IMR-90 (cell line): Measurements from ENCODE around the gene USP14. TPM values are rescaled to one million over a fixed set of nuclear protein-coding genes. Genes with fewer than 3 reads are reported as not detected.

Experiments
- ATAC-seq: fragments of 200-7000 bp; cut with Tn5 transposase; 2 replicates; pipeline ENCODE4 v1.9.1; 2020; ENCODE audit warnings: low read depth, mild to moderate bottlenecking, moderate library complexity
- BruUV-seq: library from RNA; stranded (reverse); fragments of 400-500 nt; replicated peaks from 2 replicates; lab custom pipeline; 2021; lab: Mats Ljungman, UMichigan
- CTCF ChIA-PET: fragments of 300-600 bp; formaldehyde crosslinking; extraction: SDS; loops from one replicate; lab custom pipeline; 2021; ENCODE audit warnings: antibody characterized with exemption; lab: Yijun Ruan, JAX
- POLR2A ChIA-PET: fragments of 300-600 bp; sonication (Branson Sonifier 250); formaldehyde crosslinking; loops from one replicate; lab custom pipeline; 2022; ENCODE audit warnings: antibody characterized with exemption; ENCODE audit not compliant: unreplicated experiment; lab: Charles Lee
- DNase-seq: peaks from one replicate; pipeline ENCODE4 v3.0.0; 2013
- H2AFZ ChIP-seq: replicated peaks from 2 replicates; pipeline ENCODE3; 2013; ENCODE audit warnings: low read length, mild to moderate bottlenecking; ENCODE audit not compliant: poor library complexity
- H2AK5ac ChIP-seq: 2 replicates; pipeline ENCODE4 v1.6.1; 2013; ENCODE audit warnings: low read depth, low read length, inconsistent platforms
- H2AK9ac ChIP-seq: replicated peaks from 2 replicates; pipeline ENCODE3; 2013; ENCODE audit warnings: mild to moderate bottlenecking, low read depth, low read length, moderate library complexity; ENCODE audit not compliant: poor library complexity
- H2BK120ac ChIP-seq: 2 replicates; pipeline ENCODE4 v1.6.1; 2013; ENCODE audit warnings: low read depth, low read length, inconsistent platforms
- H2BK15ac ChIP-seq: 3 replicates; pipeline ENCODE4 v1.6.1; 2013; ENCODE audit warnings: low read depth, low read length, inconsistent platforms
- H2BK20ac ChIP-seq: 2 replicates; pipeline ENCODE4 v1.6.1; 2013; ENCODE audit warnings: low read depth, mild to moderate bottlenecking, inconsistent platforms, low read length, moderate library complexity
- H2BK5ac ChIP-seq: 2 replicates; pipeline ENCODE4 v1.6.1; 2013; ENCODE audit warnings: mild to moderate bottlenecking, low read depth, low read length, inconsistent platforms; ENCODE audit not compliant: poor library complexity, severe bottlenecking
- H3K14ac ChIP-seq: replicated peaks from 2 replicates; pipeline ENCODE4 v1.6.1; 2013; ENCODE audit warnings: low read depth, low read length, inconsistent platforms
- H3K18ac ChIP-seq: 2 replicates; pipeline ENCODE4 v1.6.1; 2013; ENCODE audit warnings: low read depth, low read length, control low read depth
- H3K23ac ChIP-seq: 2 replicates; pipeline ENCODE4 v1.6.1; 2013; ENCODE audit warnings: low read depth, low read length, inconsistent platforms
- H3K27ac ChIP-seq: 2 replicates; pipeline ENCODE4 v1.5.1; 2013; ENCODE audit warnings: mild to moderate bottlenecking, control low read depth, low read length; ENCODE audit not compliant: insufficient read depth
- H3K27me3 ChIP-seq: 2 replicates; pipeline ENCODE4 v1.6.1; 2013; ENCODE audit warnings: low read length; ENCODE audit not compliant: control insufficient read depth, insufficient read depth
- H3K36me3 ChIP-seq: 2 replicates; pipeline ENCODE4 v1.6.1; 2013; ENCODE audit warnings: low read length, mixed read lengths; ENCODE audit not compliant: control insufficient read depth, insufficient read depth
- H3K4ac ChIP-seq: 2 replicates; pipeline ENCODE4 v1.6.1; 2013; ENCODE audit warnings: low read depth, low read length, inconsistent platforms
- H3K4me1 ChIP-seq: 2 replicates; pipeline ENCODE4 v1.6.1; 2013; ENCODE audit warnings: low read length, mixed read lengths; ENCODE audit not compliant: control insufficient read depth, insufficient read depth
- H3K4me2 ChIP-seq: 2 replicates; pipeline ENCODE4 v1.6.1; 2013; ENCODE audit warnings: low read depth, mild to moderate bottlenecking, control low read depth, low read length, moderate library complexity
- H3K4me3 ChIP-seq: 2 replicates; pipeline ENCODE4 v1.5.1; 2013; ENCODE audit warnings: low read depth, mild to moderate bottlenecking, control low read depth, low read length, moderate library complexity; ENCODE audit not compliant: insufficient read depth
- H3K56ac ChIP-seq: 2 replicates; pipeline ENCODE4 v1.6.1; 2013; ENCODE audit warnings: low read length, inconsistent platforms; ENCODE audit not compliant: insufficient read depth; ENCODE audit errors: extremely low read depth
- H3K79me1 ChIP-seq, 2 experiments: 2 replicates each; pipeline ENCODE4 v1.6.1; 2013; ENCODE audit warnings: low read length in 2 of 2, inconsistent platforms in 1 of 2, low read depth in 1 of 2
- H3K9ac ChIP-seq: 2 replicates; pipeline ENCODE4 v1.6.1; 2013; ENCODE audit warnings: low read depth, low read length, control low read depth
- H3K9me1 ChIP-seq: 2 replicates; pipeline ENCODE4 v1.6.1; 2013; ENCODE audit warnings: low read length, inconsistent platforms; ENCODE audit not compliant: insufficient read depth
- H3K9me3 ChIP-seq: 2 replicates; pipeline ENCODE4 v1.6.1; 2013; ENCODE audit warnings: low read length; ENCODE audit not compliant: control insufficient read depth, insufficient read depth
- H4K20me1 ChIP-seq: 2 replicates; pipeline ENCODE4 v1.6.1; 2013; ENCODE audit warnings: low read length, inconsistent platforms; ENCODE audit not compliant: insufficient read depth
- H4K5ac ChIP-seq: 2 replicates; pipeline ENCODE4 v1.6.1; 2013; ENCODE audit warnings: mild to moderate bottlenecking, low read depth, low read length, control low read depth
- H4K8ac ChIP-seq, 2 experiments: 2 replicates each; pipeline ENCODE4 v1.6.1; 2013; ENCODE audit warnings: low read depth in 2 of 2, low read length in 2 of 2, control low read depth in 1 of 2, inconsistent platforms in 1 of 2
- H4K91ac ChIP-seq: 2 replicates; pipeline ENCODE4 v1.6.1; 2013; ENCODE audit warnings: low read depth, low read length, inconsistent platforms; ENCODE audit not compliant: insufficient read depth
- MXI1 ChIP-seq: IDR thresholded peaks from 2 replicates; pipeline ENCODE4 v1.6.1; 2012; ENCODE audit warnings: low read depth, mild to moderate bottlenecking, low read length, moderate library complexity, borderline replicate concordance
- NFE2L2 ChIP-seq: fragments of 150-350 bp; IDR thresholded peaks from 2 replicates; pipeline ENCODE4 v1.6.1; 2016; ENCODE audit warnings: low read depth, mild to moderate bottlenecking, low read length
- RAD21 ChIP-seq: IDR thresholded peaks from 2 replicates; pipeline ENCODE4 v1.6.1; 2012; ENCODE audit warnings: low read length, improper control_type of control experiment
- RCOR1 ChIP-seq: IDR thresholded peaks from 2 replicates; pipeline ENCODE4 v1.6.1; 2012; ENCODE audit warnings: mild to moderate bottlenecking, low read length, improper control_type of control experiment; ENCODE audit not compliant: insufficient replicate concordance
- RFX5 ChIP-seq: IDR thresholded peaks from 2 replicates; pipeline ENCODE4 v1.8.0; 2012; ENCODE audit warnings: low read depth, mild to moderate bottlenecking, low read length, moderate library complexity
- WGBS, 2 experiments: methylation state at CpG; one replicate each; pipeline versions ENCODE4 v1.1.5 to v1.1.7; 2013; ENCODE audit warnings: missing lambda C conversion rate in 2 of 2; ENCODE audit not compliant: insufficient read length in 1 of 2; ENCODE audit errors: extremely low coverage in 2 of 2; 5-methylcytosine and 5-hydroxymethylcytosine counted together
- dilution Hi-C: fragments of 300-500 bp; cut with HindIII; formaldehyde crosslinking; loops from one replicate; pipeline ENCODE4 v1.14.3; 2018; ENCODE audit warnings: low sequenced_read_pairs; ENCODE audit not compliant: unreplicated experiment
- in situ Hi-C: fragments of 300-500 bp; cut with MboI; formaldehyde crosslinking; loops from 3 replicates; pipeline ENCODE4 v1.14.3; 2019; ENCODE audit warnings: low sequenced_read_pairs, inconsistent platforms, mixed read lengths
- intact Hi-C: fragments of 100-400 bp; cut with micrococcal nuclease; formaldehyde crosslinking; loops from 2 replicates; pipeline ENCODE4 v1.10.0; 2022
- polyA plus RNA-seq, 3 experiments: library from polyadenylated mRNA; depleted of rRNA; stranded (reverse); fragments of >200 nt; gene quantifications; 2 replicates each; pipeline ENCODE4 v1.2.3, GENCODE V29; 2012; ENCODE audit warnings: low replicate concordance in 1 of 3
- total RNA-seq: library from RNA; depleted of rRNA; stranded (reverse); fragments of >200 nt; gene quantifications from 2 replicates; pipeline ENCODE4 v1.2.3, GENCODE V29; 2012
- TF ChIP-seq, protein P1 (sequence below): conservative IDR thresholded peaks from 2 replicates; pipeline ENCODE4 v1.5.1; 2012; ENCODE audit warnings: mild to moderate bottlenecking, low read depth, low read length, improper control_type of control experiment
- TF ChIP-seq, protein P2 (sequence below): fragments of 150-350 bp; IDR thresholded peaks from 2 replicates; pipeline ENCODE4 v1.6.1; 2017; ENCODE audit warnings: mild to moderate bottlenecking, antibody characterized with exemption, low read length, low read depth
- TF ChIP-seq, protein P3 (sequence below): fragments of 150-350 bp; IDR thresholded peaks from 2 replicates; pipeline ENCODE4 v1.6.1; 2016; ENCODE audit warnings: low read depth, mild to moderate bottlenecking, low read length, moderate library complexity, borderline replicate concordance

USP14 gene
- total and polyA plus RNA-seq, 2 of the 4 experiments (the other 2 are of a cell fraction), result 11.5 to 32.4 TPM

DNA sequence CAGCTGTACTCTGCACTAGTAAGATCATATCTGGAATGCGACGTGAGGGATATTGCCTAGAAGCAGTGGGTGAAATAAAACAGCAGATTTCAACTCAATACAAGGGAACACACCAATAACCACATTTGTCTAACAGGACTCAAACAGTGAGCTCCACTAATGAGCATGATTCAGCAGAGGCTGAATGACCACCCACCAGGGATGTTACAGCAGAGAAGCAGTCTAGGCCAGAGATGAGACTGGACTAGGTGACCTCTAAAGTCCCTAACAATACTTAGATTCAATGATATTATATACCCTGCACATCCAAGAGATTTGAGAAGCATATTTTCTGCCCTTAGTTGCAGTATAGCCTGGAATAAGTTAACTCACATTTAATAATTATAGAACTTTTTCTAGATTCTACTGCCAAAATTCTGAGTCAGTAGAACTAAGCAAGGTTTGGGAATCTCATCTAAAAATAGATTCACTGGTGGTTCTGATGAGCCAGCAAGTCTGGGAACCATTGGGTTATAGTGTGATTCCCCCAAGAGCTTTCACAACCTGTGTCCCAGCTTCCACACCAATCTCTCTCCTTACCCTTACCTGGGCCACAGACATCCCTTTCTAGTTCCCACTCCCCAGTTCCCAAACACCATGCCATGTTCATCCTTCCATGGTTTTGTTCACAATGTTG lies 103.2 kb downstream of the USP14 start:
- no peak overlapping the region for H2AFZ ChIP-seq
- H4K20me1 ChIP-seq, result no peaks in the 10 kb centered on the region
- CTCF ChIA-PET, result interaction anchor here (0.5 kb wide), 1 partner anchor 45 kb away, joined by 3 read pairs; no protein-coding TSS in a partner anchor
- no peak overlapping the region for H3K4ac ChIP-seq
- H3K4me1 ChIP-seq, result no peaks in the 10 kb centered on the region
- H4K91ac ChIP-seq, result no peak overlapping the region
- no peak overlapping the region for H4K8ac ChIP-seq
- ATAC-seq, result no peak
- no TSS peak for BruUV-seq
- H3K9me3 ChIP-seq, result no peaks in the 10 kb centered on the region
- H2BK15ac ChIP-seq, result no peak overlapping the region
- H2BK5ac ChIP-seq, result no peak overlapping the region
- H2BK20ac ChIP-seq, result no peak overlapping the region
- H3K4me2 ChIP-seq, result no peak overlapping the region
- H3K9me1 ChIP-seq, result no peaks in the 10 kb centered on the region
- H2AK9ac ChIP-seq, result no peak overlapping the region
- no peak overlapping the region for H3K56ac ChIP-seq
- no peak overlapping the region for H3K27ac ChIP-seq
- no peak overlapping the region for H3K4me3 ChIP-seq
- TF ChIP-seq, protein P1, sequence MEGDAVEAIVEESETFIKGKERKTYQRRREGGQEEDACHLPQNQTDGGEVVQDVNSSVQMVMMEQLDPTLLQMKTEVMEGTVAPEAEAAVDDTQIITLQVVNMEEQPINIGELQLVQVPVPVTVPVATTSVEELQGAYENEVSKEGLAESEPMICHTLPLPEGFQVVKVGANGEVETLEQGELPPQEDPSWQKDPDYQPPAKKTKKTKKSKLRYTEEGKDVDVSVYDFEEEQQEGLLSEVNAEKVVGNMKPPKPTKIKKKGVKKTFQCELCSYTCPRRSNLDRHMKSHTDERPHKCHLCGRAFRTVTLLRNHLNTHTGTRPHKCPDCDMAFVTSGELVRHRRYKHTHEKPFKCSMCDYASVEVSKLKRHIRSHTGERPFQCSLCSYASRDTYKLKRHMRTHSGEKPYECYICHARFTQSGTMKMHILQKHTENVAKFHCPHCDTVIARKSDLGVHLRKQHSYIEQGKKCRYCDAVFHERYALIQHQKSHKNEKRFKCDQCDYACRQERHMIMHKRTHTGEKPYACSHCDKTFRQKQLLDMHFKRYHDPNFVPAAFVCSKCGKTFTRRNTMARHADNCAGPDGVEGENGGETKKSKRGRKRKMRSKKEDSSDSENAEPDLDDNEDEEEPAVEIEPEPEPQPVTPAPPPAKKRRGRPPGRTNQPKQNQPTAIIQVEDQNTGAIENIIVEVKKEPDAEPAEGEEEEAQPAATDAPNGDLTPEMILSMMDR, result no peak
- TF ChIP-seq RFX5 (no peak), NFE2L2 (no peak), RCOR1 (no peak), MXI1 (no peak), RAD21 (no peak)
- TF ChIP-seq, protein P2, sequence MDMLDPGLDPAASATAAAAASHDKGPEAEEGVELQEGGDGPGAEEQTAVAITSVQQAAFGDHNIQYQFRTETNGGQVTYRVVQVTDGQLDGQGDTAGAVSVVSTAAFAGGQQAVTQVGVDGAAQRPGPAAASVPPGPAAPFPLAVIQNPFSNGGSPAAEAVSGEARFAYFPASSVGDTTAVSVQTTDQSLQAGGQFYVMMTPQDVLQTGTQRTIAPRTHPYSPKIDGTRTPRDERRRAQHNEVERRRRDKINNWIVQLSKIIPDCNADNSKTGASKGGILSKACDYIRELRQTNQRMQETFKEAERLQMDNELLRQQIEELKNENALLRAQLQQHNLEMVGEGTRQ, result no peak
- TF ChIP-seq, protein P3, sequence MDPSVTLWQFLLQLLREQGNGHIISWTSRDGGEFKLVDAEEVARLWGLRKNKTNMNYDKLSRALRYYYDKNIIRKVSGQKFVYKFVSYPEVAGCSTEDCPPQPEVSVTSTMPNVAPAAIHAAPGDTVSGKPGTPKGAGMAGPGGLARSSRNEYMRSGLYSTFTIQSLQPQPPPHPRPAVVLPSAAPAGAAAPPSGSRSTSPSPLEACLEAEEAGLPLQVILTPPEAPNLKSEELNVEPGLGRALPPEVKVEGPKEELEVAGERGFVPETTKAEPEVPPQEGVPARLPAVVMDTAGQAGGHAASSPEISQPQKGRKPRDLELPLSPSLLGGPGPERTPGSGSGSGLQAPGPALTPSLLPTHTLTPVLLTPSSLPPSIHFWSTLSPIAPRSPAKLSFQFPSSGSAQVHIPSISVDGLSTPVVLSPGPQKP, result no peak
- POLR2A ChIA-PET, result no interaction called here
- no CpG with 5 or more reads among the region's 2 CpGs for WGBS, 2 experiments
- peaks cover 14% of the 10 kb centered on the region for H3K36me3 ChIP-seq
- H3K18ac ChIP-seq, result no peak overlapping the region
- H3K23ac ChIP-seq, result no peak overlapping the region
- no peak overlapping the region for H2AK5ac ChIP-seq
- in situ Hi-C loops (no loop called here), intact Hi-C loops (loop anchor here (2.0 kb wide), 1 partner anchor 17 kb away; no protein-coding TSS in a partner anchor), dilution Hi-C loops (no loop called here)
- no peak overlapping the region for H2BK120ac ChIP-seq
- H3K14ac ChIP-seq, result no peak overlapping the region
- peak; percentile 15 for DNase-seq
- H4K5ac ChIP-seq, result no peak overlapping the region
- no peaks in the 10 kb centered on the region for H3K27me3 ChIP-seq
- H3K79me1 ChIP-seq, result peaks cover 7 to 8% of the 10 kb centered on the region in 2 experiments; a peak in 3 of 4 replicates
- no peak overlapping the region for H3K9ac ChIP-seq
